HG03039 (cell line): ENCODE data around the gene CACNA2D4.
"Not testable (repeated sequence)": the region's sequence is repeated elsewhere in the genome, so short reads cannot be mapped to it uniquely, and the experiment has no call there.

Experiments used
- ATAC-seq: cut with Tn5 transposase; IDR thresholded peaks from one replicate; pipeline ENCODE4 v1.9.1; 2021; ENCODE audit warnings: mild to moderate bottlenecking, moderate library complexity; ENCODE audit not compliant: unreplicated experiment

The CACNA2D4 gene

DNA sequence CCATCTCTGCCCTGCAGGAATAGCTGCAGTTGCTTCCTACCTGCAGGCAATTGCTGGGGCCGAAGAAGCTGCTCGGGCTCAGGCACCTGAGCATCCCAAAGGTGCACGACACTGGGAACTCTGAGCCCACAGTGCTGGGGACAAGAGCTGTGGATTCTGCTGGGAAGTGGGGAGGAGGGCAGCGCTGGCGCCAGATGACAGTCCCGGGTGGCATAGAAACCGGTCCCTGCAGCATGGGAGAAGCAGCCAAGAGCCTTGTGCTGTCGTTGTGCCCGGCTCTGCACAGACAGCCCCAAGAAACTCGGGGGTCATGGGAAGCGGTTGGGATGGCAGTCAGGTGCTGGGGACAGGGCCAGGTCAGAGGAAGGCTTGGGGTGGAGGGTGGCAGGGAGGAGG, 97.6 kb downstream of the CACNA2D4 start:
- no peak for ATAC-seq

DNA sequence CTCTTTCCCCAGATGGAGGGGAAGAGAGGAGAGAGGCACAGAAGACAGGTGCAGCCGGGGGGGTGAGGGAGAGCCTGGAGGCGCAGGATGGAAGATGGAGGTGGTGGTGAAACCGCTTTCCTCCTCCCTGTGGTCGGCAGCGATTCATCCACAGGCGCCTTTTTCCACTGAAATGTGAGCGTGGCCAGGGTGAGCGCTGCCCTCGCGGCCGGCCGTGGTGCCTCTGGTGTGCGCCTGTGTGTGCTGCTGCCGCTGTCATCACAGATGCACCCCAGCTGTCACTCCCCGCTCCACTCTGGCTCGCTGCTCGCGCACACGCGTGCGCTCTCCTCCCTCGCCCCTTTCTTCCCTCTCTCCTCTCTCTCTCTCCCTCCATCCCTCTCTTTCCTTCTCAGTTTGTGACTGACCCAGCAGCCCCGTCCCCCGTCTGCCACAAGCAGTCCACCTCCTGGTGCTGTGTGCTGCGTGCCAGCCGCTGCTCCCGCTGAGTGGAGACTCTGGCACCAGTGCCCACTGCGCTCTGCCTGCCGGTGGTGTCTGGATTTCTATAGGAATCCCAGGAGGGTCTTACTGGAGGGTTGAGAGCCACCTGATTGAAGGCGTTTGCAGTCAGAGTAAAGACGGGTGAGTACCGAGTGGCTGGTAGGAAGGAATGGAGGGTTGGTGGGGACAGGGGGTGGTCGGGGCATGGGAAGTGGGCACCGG, 98.1 kb downstream of the CACNA2D4 start, which contains the start of gene LRTM2:
Gene LRTM2, plus strand, starts transcription at position 375 of the 705 bp plus-strand sequence. CDS start 7,584 bp downstream, outside the sequence.
- ATAC-seq: no peak

DNA sequence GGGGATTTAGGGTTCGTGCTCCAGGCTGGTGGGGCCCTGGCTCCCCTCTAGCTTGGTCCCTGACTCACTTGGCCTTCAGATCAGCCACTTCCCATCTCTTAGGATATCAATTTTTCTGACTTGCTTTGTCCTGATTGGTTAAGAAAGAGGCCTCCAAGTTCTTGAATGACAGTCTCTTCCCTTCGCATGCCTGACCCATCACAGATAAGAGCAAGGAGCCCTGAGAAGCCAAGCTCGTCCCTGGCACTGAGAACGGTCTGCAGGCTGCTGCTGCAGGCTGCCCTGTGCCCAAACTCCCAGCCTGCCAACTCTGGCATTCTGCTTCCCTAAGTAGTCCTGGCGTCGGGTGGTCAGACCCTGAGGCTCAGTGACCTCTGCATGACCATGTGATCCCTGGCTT, 98.9 kb downstream of the CACNA2D4 start:
- no peak for ATAC-seq

DNA sequence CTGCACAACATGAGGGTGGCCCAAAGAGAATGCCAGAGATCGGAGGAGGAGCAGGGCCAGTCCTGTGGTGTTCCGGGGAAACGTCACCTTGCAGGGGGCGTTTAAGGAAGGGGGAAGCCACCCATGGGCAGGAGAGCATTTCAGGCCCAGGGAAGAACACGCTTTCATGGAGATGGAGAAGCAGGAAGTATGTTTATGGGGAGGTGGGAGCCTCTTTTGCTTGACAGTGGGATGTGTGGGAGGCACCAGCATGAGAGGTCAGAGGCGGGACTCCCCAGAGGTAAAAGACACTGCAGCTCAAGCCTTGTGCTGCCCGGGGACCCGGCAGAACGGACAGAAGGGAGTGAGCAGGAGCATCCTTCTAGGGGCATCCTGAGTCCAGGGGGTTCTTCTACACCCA, 99.4 kb downstream of the CACNA2D4 start:
- no peak for ATAC-seq

DNA sequence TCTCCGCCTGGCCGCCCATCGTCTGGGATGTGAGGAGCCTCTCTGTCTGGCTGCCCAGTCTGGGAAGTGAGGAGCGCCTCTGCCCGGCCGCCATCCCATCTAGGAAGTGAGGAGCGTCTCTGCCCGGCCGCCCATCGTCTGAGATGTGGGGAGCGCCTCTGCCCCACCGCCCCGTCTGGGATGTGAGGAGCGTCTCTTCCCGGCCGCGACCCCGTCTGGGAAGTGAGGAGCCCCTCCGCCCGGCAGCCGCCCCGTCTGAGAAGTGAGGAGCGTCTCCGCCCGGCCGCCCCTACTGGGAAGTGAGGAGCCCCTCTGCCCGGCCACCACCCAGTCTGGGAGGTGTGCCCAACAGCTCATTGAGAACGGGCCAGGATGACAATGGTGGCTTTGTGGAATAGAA, 100.5 kb downstream of the CACNA2D4 start:
- ATAC-seq: not testable (repeated sequence)

DNA sequence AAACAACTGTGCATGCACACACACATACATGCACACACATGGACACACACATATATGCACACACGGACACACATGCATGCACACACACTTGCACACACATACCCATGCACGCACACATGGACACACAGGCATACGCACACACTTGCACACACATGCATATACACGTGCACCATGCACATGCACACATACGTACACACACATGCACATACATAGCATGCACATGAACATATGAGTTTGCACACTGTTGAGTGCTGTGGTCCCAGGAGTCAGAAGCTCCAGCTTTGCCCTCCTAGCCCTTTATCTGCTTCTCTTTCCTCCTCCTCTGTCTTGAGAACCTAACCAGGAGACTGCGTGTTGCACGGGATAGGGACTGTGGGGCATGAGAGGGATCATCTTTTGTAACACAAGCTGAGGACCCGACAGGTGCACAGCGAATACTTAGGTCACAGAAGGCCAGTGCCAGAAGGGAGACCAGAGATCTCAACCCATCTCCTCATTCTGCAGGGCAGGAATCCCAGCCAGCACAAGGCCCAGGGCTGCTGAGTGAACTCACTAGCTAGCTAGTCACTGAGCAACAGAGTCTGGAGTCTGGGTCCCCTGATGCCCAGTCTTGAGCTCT, 101.6 kb downstream of the CACNA2D4 start:
- no peak for ATAC-seq

DNA sequence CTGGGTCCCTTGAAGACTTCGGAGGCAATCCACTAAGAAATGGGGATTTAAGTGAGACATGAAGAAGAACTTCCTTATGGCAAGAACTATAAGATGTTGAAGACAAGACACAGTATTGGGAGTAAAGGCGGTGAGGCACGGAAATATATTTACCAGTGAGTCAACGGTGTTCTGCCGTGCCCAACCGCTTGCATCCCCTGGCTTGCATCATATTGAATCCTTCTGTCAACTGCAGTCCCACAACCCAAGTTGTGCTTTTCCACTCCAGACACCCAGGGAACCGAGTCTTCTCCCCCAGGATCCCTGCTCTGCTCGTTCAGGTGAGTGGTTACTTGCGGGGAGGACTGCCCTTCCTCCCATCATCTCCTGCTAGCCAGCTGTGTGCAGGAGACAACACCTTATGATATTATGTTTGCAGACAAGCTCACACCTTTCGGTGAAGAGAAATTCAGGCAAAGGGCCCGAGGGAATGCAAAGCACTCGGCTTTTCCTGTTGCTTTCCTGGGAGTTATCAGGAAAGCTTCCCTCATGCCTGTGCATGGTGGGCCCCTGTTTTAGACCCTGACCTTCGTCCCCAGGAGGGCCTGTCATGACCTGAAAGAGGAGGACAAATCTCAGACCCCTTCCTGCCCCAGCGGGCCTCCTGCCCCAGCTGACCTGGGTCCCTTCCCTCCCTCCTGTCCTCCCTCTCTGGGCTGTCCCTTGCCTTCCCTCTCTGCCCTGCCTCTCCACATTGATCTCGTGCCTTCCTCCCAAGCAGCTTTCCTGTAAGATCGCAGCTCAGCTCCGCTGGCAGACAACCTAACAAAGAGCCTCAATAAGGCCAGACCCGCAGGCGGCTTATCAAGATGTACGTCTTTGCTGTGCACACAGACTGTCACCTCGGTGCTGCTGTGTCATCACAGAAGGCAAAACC, 102.4 kb downstream of the CACNA2D4 start:
- no peak for ATAC-seq

DNA sequence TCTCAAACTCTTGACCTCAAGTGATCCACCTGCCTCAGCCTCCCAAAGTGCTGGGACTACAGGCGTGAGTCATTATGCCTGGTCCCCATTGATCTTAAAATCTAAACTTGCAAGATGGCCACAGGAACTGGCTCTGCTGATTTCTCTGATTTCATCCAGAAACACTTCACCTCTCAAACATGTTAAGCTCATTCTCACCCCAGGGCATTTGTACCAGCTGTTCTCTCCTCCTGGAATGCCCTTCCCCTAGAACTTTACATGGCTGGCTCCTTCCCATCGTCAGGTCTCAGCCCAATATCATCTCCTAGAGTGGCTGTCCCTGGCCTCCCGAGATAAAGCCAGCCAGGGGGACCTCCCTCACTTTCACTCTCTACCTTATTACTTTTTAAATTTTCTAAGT, 103.3 kb downstream of the CACNA2D4 start:
- ATAC-seq: no peak

DNA sequence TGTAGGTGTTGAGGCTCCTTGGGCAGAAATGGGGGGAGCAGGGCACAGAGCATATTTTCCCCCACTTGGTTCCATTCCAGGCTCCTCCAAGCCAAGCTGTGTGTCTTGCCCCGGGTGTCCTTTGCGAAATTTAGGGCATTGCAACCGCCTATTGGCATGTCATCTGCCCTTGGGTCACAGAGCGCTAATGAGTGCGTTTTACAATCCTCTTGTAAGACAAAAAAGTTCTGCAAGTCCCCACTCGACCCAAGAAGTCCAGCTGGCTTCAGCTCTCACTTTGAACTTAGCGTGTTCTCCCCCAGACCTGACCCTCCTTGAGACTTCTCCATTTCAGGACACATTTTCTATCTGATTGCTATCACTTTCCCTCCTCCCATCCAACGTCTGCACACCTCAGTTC, 104.2 kb downstream of the CACNA2D4 start:
- ATAC-seq: no peak

DNA sequence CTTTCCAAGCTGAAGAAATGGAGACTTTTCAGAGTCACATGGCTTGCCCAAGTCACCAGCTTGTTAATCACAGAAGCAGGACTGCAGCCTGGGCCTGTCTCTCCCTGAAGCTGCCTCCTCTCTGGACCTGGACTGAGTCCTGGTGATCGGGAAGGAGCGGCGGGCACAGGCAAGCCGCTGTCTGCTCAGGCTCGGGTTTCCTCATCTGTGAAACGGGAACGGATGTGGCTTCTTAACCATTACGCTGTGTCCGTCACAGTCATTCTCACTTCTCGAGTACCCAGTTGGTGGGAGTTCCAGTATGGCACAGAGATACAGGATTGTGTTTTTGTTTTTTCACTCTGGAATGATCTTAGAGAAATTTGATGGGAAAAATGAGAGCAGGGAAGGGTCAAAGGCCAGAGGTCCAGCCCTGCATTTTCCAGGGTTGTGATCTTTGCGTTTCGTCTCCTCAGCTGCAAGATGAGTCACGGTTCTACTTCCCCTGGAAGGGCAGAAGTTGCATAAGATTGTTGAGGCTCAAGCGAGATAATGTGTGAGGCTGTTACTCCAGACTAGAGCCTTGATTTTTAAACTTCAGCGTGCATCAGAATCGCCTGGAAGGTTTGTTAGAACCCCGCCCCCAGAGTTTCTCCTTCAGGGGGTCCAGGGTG, 105.7 kb downstream of the CACNA2D4 start:
- no peak for ATAC-seq

DNA sequence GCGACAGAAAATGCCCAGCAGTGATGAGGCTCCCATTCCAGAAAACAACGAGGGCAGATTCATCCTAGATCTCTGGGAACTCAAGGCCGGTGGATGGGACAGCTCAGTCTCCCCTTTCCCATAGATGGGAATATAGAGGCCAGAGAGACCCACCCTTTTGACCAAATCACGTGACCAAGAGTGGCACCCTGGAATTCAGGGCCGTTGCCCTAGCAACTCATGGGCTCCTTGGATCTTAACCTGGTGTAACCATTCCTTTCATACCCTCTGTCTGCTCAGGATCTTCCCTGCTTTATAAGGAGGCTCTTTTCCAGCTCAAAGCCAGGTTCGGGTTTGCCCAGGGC, 106.5 kb downstream of the CACNA2D4 start:
- no peak for ATAC-seq

DNA sequence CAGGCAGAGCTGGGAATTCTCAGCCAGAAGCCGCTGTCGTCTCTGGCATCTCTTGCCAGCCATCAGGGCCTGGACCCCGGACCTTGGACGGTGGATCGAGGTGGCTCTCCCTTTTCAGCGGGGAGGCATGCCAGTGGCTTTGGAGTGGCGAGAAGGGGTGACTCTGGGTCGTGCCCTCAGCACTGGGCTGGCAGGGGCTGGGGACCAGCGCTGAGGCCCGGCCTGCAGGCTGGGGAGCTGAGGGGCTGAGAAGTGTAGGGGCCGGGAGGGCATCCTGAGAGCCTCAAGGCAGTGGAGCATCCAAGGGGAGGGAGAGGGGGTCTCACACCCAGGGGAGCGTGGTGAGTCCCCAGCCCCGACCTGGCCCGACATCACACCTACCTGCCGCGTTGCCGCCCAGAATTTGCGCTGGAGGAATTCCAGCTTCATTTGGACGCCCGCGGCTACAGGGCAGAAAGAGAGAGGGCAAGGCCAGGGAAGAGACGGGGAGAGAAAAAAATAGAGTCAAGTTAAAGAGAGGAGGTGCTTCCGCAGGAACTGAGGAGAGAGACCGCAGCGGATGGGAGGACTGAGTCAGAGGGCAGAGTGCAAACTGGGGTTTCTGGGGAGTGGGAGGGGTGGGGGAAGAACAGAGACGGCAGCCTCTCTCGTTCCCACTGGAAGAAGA, 107.0 kb downstream of the CACNA2D4 start:
- no peak for ATAC-seq

DNA sequence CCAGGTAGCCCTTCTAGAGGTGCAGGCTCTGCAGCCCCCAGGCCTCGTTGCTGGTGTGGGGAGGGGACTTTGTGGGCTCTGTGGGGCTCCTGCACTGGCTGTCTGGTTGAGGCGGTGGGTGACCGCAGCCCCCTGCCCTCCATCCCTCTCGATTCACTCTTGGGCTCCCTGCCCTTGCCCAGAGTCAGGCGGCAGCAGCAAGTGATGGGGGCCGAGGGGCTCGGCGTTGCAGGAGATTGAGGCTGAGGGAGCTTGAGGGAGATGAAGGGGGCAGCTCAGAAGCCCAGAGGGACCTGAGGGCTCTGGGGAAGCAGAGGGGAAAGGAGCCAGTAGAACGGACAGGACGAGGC, 107.5 kb downstream of the CACNA2D4 start:
- ATAC-seq: no peak

DNA sequence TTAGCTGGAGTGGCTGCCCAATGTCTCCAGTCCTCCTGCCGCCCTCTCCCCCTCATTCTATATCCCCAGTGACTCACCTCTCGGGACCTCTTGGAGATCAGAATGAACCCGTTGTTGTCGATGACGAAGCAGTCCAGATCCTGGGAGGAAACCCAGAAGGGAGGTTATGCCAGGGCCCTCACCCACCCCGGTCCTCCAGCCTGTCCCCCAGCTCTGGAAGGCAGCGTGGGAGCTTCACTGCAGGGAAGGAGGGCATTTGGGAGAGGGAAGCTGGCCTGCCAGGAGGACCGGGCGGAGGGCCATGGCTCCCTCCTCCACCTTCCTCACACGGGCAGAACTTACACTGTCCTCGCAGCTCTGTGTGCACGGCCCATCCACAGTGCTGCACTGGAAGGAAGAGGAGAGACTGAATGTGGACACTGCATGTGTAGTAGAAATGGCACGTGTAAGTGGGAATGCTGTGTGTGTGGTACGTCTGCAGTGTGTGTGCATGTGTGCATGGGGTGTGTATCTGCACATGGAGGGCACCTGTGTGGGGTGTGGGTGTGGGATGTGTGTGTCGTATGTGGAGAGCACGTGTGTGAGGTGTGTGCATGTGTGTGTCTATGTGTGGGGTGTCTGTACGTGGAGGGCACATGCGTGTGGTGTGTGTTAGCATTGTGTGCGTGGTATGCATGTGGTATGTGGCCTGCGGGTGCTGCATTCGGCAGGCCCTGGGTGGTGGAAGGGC, 108.1 kb downstream of the CACNA2D4 start:
- no peak for ATAC-seq

DNA sequence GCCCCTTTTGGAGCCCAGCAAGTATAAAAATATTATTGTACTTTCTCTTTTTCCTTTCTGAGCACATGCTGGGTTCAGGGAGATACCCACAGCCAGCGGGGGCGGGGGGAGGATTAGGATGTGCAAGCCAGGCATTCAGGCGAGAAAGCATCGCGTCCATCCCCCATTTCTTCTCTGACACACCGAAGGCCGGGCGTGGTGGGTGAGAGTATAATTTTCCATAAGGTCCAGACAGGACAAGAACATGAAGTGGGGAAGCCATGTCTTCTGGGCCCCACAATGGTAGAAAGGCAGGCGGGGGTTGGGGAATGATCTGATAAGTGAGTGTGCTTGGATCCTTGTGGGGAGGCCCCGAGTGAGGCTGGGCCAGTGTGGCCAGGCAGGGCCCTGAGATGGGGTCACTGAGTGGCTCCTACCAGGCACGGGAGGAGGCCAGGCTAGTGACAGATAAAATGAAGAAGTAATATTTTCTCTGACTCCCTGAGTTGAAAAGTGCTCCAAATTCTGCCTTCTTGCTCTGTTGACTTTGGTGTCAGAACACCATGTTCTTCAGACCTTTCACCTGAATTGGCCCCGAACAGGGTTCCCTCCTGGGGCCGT, 108.8 kb downstream of the CACNA2D4 start:
- ATAC-seq: no peak

DNA sequence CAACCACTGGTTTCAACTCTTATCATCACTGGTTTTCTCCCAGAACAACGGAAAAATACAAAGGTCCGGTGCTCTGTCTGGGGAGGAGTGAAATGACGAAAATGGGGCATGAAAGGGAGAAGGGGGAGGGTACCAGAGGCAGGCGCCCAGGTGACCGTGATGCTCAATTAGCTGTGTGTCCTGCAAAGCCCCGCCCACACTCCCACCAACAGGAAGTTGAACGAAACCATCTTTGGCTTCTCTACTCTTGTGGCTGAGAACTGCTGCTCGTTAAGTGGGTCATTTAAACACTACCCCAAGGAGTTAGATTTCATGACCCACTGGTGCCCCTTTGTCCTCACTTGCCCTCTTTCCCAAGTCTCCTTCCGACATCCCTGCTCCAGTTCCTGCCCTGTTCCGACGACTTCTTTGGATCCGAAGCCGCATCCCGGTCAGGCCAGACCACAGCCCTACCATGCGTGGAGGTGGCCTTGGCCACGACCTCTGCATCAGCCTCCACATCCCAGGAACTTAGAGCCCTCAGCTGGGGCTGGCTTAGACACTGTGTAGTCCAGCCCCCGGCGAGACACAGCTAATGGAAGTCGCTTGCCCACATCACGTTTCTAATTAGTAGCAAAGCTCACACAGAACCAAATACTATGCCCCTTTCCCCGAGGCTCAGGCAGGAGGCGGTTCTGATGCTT, 109.5 kb downstream of the CACNA2D4 start:
- ATAC-seq: no peak

DNA sequence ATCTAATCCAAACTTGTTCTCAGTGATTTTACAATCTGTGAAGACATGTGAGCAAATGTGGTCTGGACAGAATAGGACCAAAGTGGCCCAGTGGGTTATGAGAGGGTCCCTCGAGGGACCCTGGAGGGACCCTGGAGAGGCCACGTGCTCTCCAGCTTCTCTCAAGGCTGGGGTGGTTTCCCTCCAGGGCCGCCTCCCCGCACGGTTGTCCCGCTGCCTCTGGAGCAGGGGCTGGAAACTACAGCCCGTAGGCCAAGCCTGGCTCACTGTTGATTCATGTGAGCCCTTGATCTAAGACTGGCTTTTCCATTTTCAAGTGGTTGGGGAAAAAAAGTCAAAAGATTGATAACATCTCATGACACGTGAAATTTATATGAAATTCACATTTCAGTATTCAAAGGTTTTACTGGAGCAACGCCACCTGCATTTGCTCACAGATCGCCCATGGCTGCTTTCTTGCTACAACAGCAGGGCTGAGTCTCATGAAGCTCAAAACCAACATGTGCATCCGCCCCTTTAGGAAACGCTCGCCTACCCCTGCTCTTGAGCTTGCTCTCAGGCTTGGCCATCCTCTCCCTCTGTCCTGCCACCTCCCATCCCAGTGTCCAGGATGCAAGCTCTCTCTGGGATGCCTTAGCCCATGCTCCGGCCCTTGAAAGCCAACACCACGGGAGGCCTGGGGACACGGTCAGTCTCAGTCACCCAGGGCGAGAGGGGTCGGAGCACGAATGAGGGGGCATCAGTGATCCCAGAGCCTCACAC, 110.2 kb downstream of the CACNA2D4 start:
- no peak for ATAC-seq

DNA sequence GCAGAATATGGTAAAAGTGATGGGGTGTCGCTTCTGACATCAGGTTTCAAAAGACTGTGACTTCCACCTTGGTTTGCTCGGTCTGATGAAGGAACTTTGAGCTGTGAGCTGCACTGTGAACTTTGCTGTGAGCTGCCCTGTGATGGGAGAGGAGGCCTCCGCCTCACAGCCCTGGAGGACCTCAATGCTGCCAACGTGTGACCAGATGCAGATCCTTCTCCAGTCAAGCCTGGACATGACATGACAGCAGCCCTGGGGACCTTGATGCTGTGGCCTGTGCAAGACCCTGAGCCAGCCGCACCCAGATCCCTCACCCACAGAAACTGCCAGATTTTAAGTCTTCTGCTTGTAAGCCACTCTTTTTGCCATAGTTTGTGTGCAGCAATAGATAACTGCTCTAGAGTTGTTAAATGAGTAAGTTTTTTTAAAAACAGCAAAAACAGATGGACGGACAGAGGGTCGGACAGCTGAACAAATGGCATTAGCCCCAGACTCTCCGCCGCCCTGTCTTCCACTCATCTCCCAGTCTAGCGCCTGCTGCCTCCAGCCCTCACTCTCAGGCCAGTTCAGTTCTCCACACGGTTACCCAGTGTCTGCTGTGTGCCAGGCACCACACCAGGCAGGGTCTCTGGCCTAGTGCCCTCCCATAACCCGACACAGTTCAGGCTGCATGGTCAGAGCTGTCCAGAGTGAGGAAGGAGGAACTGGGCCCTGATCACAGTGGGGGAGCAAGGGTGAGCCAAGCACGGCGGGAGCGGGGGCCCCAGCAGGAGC, 111.2 kb downstream of the CACNA2D4 start:
- no peak for ATAC-seq
